Measurements from ENCODE around the gene KCNIP1.

GRCh38 chr5:170785416-170785815 lies 281.6 kb downstream of the KCNIP1 start:
- TF ChIP-seq POLR2A (IDR thresholded peaks at IDR 0.05) (no peak), POLR2AphosphoS5 (IDR thresholded peaks at IDR 0.05) (no peak), CTCF (IDR thresholded peaks at IDR 0.05) (no peak)

Measured in gastroesophageal sphincter (tissue), 3 donors.